SK-N-SH treated with all-trans-retinoic acid at 6 μM for 48 hours (cell line): ENCODE data around the gene LARGE1.

Source experiments
- ARNTL ChIP-seq: fragments of 450-650 bp; formaldehyde crosslinking; IDR thresholded peaks from 2 replicates; pipeline ENCODE4 v1.5.0; 2020; ENCODE audit warnings: low read depth, mild to moderate bottlenecking, moderate library complexity, borderline replicate concordance
- CREB5 ChIP-seq: fragments of 250-450 bp; sonication (Bioruptor Pico); IDR thresholded peaks from 2 replicates; pipeline ENCODE4 v1.5.1; 2020; ENCODE audit warnings: low read depth, mild to moderate bottlenecking, moderate library complexity
- CSDC2 ChIP-seq: fragments of 250-450 bp; sonication (Bioruptor Pico); IDR thresholded peaks from 2 replicates; pipeline ENCODE4 v1.5.0; 2020; ENCODE audit warnings: mild to moderate bottlenecking, moderate library complexity
- CSRNP3 ChIP-seq: fragments of 250-450 bp; sonication (Bioruptor Pico); IDR thresholded peaks from 2 replicates; pipeline ENCODE4 v1.5.1; 2021; ENCODE audit warnings: mild to moderate bottlenecking, moderate library complexity
- OSR1 ChIP-seq: fragments of 250-450 bp; sonication (Bioruptor Pico); IDR thresholded peaks from 2 replicates; pipeline ENCODE4 v1.8.0; 2022; ENCODE audit warnings: moderate library complexity, mild to moderate bottlenecking, inconsistent platforms
- POU6F1 ChIP-seq: fragments of 250-450 bp; sonication (Bioruptor Pico); IDR thresholded peaks from 2 replicates; pipeline ENCODE4 v1.8.0; 2021; ENCODE audit warnings: low read depth, mild to moderate bottlenecking, moderate library complexity, borderline replicate concordance
- RARB ChIP-seq: fragments of 250-450 bp; sonication (Bioruptor Pico); IDR thresholded peaks from 2 replicates; pipeline ENCODE4 v1.8.0; 2021; ENCODE audit warnings: mild to moderate bottlenecking, moderate library complexity
- ZC3H10 ChIP-seq: fragments of 250-450 bp; sonication (Bioruptor Pico); IDR thresholded peaks from 2 replicates; pipeline ENCODE4 v1.5.1; 2021; ENCODE audit warnings: mild to moderate bottlenecking, moderate library complexity
- ZFP3 ChIP-seq: fragments of 250-450 bp; sonication (Bioruptor Pico); IDR thresholded peaks from 2 replicates; pipeline ENCODE4 v1.5.0; 2020; ENCODE audit warnings: mild to moderate bottlenecking, moderate library complexity
- ZFP30 ChIP-seq: fragments of 450-650 bp; formaldehyde crosslinking; IDR thresholded peaks from 2 replicates; pipeline ENCODE4 v1.5.0; 2022; ENCODE audit warnings: mild to moderate bottlenecking, moderate library complexity
- TF ChIP-seq, protein P1 (sequence below): fragments of 250-450 bp; sonication (Bioruptor Pico); IDR thresholded peaks from 2 replicates; pipeline ENCODE4 v1.8.0; 2020; ENCODE audit warnings: mild to moderate bottlenecking, moderate library complexity, borderline replicate concordance

GRCh38 chr22:33699176-33699575 lies 221.1 kb downstream of the LARGE1 start:
- TF ChIP-seq CSRNP3 (CRISPR knock-in tag) (no peak), CREB5 (no peak), ZFP30 (no peak), ZFP3 (CRISPR knock-in tag) (no peak), RARB (CRISPR knock-in tag) (no peak), ZC3H10 (CRISPR knock-in tag) (no peak), OSR1 (CRISPR knock-in tag) (no peak), CSDC2 (CRISPR knock-in tag) (no peak), POU6F1 (CRISPR knock-in tag) (no peak), ARNTL (CRISPR knock-in tag) (no peak)
- TF ChIP-seq, protein P1, sequence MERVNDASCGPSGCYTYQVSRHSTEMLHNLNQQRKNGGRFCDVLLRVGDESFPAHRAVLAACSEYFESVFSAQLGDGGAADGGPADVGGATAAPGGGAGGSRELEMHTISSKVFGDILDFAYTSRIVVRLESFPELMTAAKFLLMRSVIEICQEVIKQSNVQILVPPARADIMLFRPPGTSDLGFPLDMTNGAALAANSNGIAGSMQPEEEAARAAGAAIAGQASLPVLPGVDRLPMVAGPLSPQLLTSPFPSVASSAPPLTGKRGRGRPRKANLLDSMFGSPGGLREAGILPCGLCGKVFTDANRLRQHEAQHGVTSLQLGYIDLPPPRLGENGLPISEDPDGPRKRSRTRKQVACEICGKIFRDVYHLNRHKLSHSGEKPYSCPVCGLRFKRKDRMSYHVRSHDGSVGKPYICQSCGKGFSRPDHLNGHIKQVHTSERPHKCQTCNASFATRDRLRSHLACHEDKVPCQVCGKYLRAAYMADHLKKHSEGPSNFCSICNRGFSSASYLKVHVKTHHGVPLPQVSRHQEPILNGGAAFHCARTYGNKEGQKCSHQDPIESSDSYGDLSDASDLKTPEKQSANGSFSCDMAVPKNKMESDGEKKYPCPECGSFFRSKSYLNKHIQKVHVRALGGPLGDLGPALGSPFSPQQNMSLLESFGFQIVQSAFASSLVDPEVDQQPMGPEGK: no peak
